Suprapubic skin (tissue), 4 donors: ENCODE results near the gene NEXN. TPM values are rescaled to one million over a fixed set of nuclear protein-coding genes. Genes with fewer than 3 reads are reported as not detected.

Experiments used
- DNase-seq, 2 donors: peaks; one replicate each; pipeline ENCODE4 v3.0.0-alpha.2; 2019; ENCODE audit warnings: low spot score in 2 of 2
- H3K27ac ChIP-seq: fragments of 200-600 bp; sonication (generic); one replicate; pipeline ENCODE4 v1.5.1; 2019
- H3K27me3 ChIP-seq: fragments of 200-600 bp; sonication (generic); one replicate; pipeline ENCODE4 v1.5.1; 2019
- H3K36me3 ChIP-seq: fragments of 200-600 bp; sonication (generic); one replicate; pipeline ENCODE4 v1.5.1; 2019
- H3K4me1 ChIP-seq: fragments of 200-600 bp; sonication (generic); one replicate; pipeline ENCODE4 v1.5.1; 2019
- H3K4me3 ChIP-seq: fragments of 200-600 bp; sonication (generic); one replicate; pipeline ENCODE4 v1.5.1; 2019; ENCODE audit warnings: mild to moderate bottlenecking
- H3K9me3 ChIP-seq: fragments of 200-600 bp; sonication (generic); one replicate; pipeline ENCODE4 v1.5.1; 2019
- EP300 ChIP-seq: sonication (generic); formaldehyde crosslinking; IDR thresholded peaks from one replicate; pipeline ENCODE4 v1.6.1; 2017; ENCODE audit warnings: antibody characterized with exemption
- POLR2A ChIP-seq, 2 donors: fragments of 450-650 bp; IDR thresholded peaks; one replicate each; pipeline ENCODE4 v1.6.1; 2017; ENCODE audit warnings: antibody characterized with exemption in 2 of 2, mild to moderate bottlenecking in 2 of 2, moderate library complexity in 2 of 2
- POLR2AphosphoS5 ChIP-seq, 3 donors: sonication (generic); formaldehyde crosslinking; IDR thresholded peaks; one replicate each; pipeline ENCODE4 v1.6.1; 2017; ENCODE audit warnings: antibody characterized with exemption in 3 of 3
- WGBS: methylation state at CpG from one replicate; pipeline ENCODE4 v1.1.5; 2018; 5-methylcytosine and 5-hydroxymethylcytosine counted together
- total RNA-seq, 4 donors: library from RNA; depleted of rRNA; stranded (reverse); fragments of >200 nt; gene quantifications; one replicate each; pipeline ENCODE4 v1.1.0, GENCODE V29; 2016
- TF ChIP-seq, protein P1 (sequence below), 2 donors: fragments of 200-600 bp in 1 of 2; fragments of 450-650 bp in 1 of 2; sonication (generic) in 1 of 2; IDR thresholded peaks; one replicate each; pipeline ENCODE4 v1.5.1; 2016 to 2019; ENCODE audit warnings: antibody characterized with exemption in 2 of 2, mild to moderate bottlenecking in 1 of 2, moderate library complexity in 1 of 2

The NEXN gene
- total RNA-seq, 4 donors from 2014 or later: 0.60 to 3.3 (median 2.1) TPM

DNA sequence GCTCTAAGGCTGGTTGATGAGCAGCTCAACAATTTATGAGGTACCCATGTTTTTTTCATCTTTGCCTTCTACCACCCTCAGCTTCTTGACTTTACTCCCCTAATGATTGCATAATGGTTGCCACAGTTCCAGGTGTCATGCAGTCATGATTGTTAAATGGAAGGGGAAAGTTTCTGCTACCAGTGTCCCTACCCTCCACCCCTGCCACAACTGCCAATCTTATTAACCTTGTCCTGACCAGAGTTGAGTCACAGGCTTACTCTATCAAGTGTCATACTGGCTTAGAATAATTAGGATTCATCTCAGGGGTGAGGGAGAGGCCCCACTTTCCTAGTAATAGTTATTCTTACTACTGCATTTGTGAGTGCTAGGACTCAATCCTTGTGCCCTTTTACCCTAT, 98.4 kb downstream of the NEXN start:
- Histone ChIP-seq H3K4me3 (no peak overlapping the region), H3K36me3 (no peaks in the 10 kb centered on the region), H3K27ac (no peak overlapping the region), H3K27me3 (no peaks in the 10 kb centered on the region), H3K4me1 (no peaks in the 10 kb centered on the region), H3K9me3 (no peaks in the 10 kb centered on the region)
- TF ChIP-seq, protein P1, sequence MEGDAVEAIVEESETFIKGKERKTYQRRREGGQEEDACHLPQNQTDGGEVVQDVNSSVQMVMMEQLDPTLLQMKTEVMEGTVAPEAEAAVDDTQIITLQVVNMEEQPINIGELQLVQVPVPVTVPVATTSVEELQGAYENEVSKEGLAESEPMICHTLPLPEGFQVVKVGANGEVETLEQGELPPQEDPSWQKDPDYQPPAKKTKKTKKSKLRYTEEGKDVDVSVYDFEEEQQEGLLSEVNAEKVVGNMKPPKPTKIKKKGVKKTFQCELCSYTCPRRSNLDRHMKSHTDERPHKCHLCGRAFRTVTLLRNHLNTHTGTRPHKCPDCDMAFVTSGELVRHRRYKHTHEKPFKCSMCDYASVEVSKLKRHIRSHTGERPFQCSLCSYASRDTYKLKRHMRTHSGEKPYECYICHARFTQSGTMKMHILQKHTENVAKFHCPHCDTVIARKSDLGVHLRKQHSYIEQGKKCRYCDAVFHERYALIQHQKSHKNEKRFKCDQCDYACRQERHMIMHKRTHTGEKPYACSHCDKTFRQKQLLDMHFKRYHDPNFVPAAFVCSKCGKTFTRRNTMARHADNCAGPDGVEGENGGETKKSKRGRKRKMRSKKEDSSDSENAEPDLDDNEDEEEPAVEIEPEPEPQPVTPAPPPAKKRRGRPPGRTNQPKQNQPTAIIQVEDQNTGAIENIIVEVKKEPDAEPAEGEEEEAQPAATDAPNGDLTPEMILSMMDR (IDR thresholded peaks at IDR 0.05): no peak
- no peak for DNase-seq

DNA sequence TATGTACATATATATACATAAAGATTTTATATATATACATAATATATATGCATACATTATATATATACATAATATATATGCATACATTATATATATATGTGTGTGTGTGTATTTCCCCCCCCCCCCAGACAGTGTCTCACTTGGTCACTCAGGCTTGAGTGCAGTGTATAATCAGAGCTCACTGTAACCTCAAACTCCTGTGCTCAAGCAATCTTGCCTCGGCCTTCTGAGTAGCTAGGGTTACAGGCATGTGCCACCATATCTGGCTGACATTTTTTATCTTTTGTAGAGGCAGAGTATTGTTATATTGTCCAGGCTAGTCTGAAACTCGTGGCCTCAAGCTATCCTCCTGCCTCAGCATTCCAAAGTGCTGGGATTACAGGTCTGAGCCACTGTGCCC, 99.5 kb downstream of the NEXN start:
- Histone ChIP-seq H3K4me3 (no peak overlapping the region), H3K36me3 (no peaks in the 10 kb centered on the region), H3K27me3 (no peaks in the 10 kb centered on the region), H3K9me3 (no peaks in the 10 kb centered on the region), H3K4me1 (no peaks in the 10 kb centered on the region), H3K27ac (no peak overlapping the region)
- TF ChIP-seq, protein P1 (IDR thresholded peaks at IDR 0.05): no peak
- DNase-seq: no peak
- 74% methylated on average over 2 of the region's 2 CpGs for WGBS

DNA sequence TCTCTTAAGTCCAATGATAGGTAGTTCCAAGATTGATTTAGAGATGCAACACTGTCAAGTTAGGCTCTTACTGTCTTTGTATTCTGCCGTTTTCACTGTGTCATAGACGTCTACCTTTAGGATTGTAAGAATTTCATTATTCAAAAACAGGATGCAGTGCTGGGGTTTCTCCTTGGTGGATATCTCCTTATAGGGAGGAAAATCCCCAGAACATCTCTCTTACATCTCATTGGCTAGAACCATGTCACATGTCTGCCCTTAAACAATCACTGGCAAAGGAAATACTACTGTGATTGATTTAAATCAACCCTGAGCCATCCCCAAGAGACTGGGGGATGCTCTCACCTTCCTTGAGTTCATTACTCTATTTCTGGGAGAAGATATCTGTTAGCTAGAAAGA, 101.3 kb downstream of the NEXN start:
- DNase-seq: no peak
- Histone ChIP-seq H3K4me3 (no peak overlapping the region), H3K27ac (no peak overlapping the region), H3K27me3 (no peaks in the 10 kb centered on the region), H3K36me3 (no peaks in the 10 kb centered on the region), H3K4me1 (no peaks in the 10 kb centered on the region), H3K9me3 (no peaks in the 10 kb centered on the region)
- WGBS: 90% methylated on average over 2 of the region's 2 CpGs
- TF ChIP-seq POLR2A (IDR thresholded peaks at IDR 0.05) (no peak), EP300 (no peak), POLR2AphosphoS5 (IDR thresholded peaks at IDR 0.05) (no peak)
- TF ChIP-seq, protein P1 (IDR thresholded peaks at IDR 0.05): no peak

DNA sequence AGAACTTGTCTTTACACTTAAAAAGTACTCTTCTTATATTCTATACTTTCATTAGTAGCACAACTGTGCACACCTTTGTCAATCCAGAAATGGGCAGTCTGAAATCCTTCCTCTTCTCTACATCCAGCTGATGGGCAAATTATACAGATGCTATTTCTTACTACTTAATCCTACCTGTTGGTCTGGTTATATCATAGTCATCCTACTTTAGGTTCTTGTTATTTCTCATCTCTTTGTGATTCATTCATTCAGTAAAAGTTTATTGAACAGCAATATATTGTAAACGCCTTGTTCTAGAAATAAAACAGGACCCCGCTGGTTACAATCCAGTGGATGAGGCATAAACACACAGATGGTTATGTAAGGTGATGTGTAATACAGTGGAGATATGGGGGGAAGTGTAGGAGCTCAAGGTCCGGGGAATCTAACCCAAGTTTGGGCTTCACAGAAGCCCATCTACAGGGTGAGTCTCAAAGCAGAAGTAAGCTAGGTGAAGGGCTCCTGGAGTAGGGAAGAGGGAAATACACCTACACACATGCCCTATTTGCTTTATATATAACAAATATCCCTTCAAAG, 102.3 kb downstream of the NEXN start:
- H3K9me3 ChIP-seq: no peaks in the 10 kb centered on the region
- no peak for TF ChIP-seq POLR2AphosphoS5 (IDR thresholded peaks at IDR 0.05)
- no peak for TF ChIP-seq POLR2A (IDR thresholded peaks at IDR 0.05)
- TF ChIP-seq, protein P1 (IDR thresholded peaks at IDR 0.05): no peak
- H3K27ac ChIP-seq: no peak overlapping the region
- H3K4me1 ChIP-seq: no peaks in the 10 kb centered on the region
- H3K4me3 ChIP-seq: no peak overlapping the region
- H3K36me3 ChIP-seq: no peaks in the 10 kb centered on the region
- no peaks in the 10 kb centered on the region for H3K27me3 ChIP-seq
- 90% methylated on average over 3 of the region's 3 CpGs for WGBS
- no peak for DNase-seq

DNA sequence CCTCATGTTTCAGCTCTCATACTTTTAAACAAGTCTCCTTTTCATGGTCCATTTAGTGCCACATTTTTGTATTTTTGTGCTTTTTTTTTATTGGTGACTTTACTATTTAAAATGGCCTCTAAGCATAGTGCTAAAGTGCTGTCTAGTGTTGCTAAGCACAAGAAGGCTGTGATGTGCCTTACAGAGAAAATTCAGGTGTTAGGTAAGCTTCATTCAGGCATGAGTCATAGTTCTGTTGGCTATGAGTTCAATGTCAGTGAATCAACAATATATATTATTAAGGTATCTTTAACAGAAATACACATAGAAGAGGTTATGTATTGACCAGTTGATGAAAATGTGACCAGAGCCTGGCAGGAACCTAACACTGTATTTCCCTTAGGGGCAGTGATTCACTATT, 103.2 kb downstream of the NEXN start:
- no peak for TF ChIP-seq EP300
- no peak for TF ChIP-seq POLR2A (IDR thresholded peaks at IDR 0.05)
- TF ChIP-seq, protein P1 (IDR thresholded peaks at IDR 0.05): no peak
- no peak for TF ChIP-seq POLR2AphosphoS5 (IDR thresholded peaks at IDR 0.05)
- DNase-seq: no peak
- H3K9me3 ChIP-seq: no peaks in the 10 kb centered on the region
- H3K27me3 ChIP-seq: no peaks in the 10 kb centered on the region
- no peaks in the 10 kb centered on the region for H3K36me3 ChIP-seq
- no peak overlapping the region for H3K4me3 ChIP-seq
- no peak overlapping the region for H3K27ac ChIP-seq
- no peaks in the 10 kb centered on the region for H3K4me1 ChIP-seq

Other genes starting within 250 kb of the NEXN start
- 100 to 1,000 TPM in 1 of 4 donors, 10 to 100 TPM in 3; 50.6 to 117 (median 54.5) TPM for gene ZZZ3, start 206.0 kb upstream of the NEXN start, total RNA-seq
- gene USP33, start 128.8 kb upstream of the NEXN start, total RNA-seq: 100 to 1,000 TPM in 1 of 4 donors, 10 to 100 TPM in 3; 45.3 to 108 (median 53.6) TPM
- gene MIGA1, start 109.0 kb upstream of the NEXN start, total RNA-seq: 10 to 100 TPM in 2 of 4 donors, 1 to 10 TPM in 2; 7.6 to 17.6 (median 10.2) TPM
- gene FUBP1, start 90.4 kb downstream of the NEXN start, total RNA-seq: 100 to 1,000 TPM in 1 of 4 donors, 10 to 100 TPM in 3; 57.9 to 178 (median 68.5) TPM
- 10 to 100 TPM; 16.8 to 30.2 (median 24.9) TPM for gene DNAJB4, start 116.3 kb downstream of the NEXN start, total RNA-seq
- 1 to 10 TPM; 4.2 to 5.9 (median 4.5) TPM for gene GIPC2, start 157.3 kb downstream of the NEXN start, total RNA-seq